CD4-positive, alpha-beta T cell treated with Interleukin-15 for 1 hour (primary cell): ENCODE data around the gene MYCBP.
"Not testable (repeated sequence)": the region's sequence is repeated elsewhere in the genome, so short reads cannot be mapped to it uniquely, and the experiment has no call there.

ENCODE experiments used
- DNase-seq: peaks from one replicate; pipeline ENCODE4 v3.0.0-alpha.2; 2020

MYCBP gene

GRCh38 chr1:38865112-38865715 lies 7.9 kb downstream of the MYCBP start:
- DNase-seq: no peak

GRCh38 chr1:38860454-38860795 lies 12.7 kb downstream of the MYCBP start:
- DNase-seq: no peak

DNA sequence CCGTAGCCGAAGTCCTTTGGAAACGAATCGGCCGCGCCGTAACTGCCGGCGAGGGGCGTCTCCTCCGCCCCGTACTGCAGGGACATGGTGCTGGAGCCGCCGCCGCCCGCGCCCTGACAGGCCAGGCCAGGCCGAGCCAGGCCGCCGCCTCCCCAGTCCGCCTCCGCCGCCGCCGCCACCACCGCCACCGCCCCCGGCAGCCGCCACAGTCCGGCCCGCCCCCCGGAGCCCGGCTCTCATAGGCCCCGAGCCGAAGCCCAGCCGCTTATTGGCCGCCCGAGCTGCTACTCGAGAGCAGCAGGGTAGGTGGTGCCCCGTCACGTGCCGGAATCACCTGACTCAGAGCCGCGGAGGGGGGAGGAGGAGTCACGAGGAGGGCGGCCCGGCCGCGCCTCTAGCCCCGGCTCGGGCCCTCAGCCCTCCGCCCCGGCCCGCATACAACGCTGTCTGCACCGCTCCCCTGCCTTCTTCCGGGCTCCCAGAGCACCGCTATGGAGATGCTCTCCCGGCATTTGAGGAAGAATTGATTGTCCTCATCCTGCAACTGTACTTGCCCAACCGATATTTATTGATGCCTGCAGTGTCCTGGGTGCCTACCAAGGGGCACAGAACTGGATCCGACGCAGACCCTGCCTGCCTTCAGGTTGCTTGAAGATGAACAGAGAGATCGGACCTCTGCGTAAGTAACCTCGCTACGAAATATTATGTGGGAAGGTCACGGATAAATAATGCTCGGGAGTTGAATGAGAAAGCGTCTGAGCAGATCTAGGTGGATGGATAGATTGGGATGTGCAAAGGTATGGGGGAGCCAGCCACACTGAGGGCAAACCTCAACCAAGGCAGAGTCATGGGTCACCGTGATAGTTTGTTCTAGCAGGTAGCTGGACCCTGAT lies 13.3 kb downstream of the MYCBP start, which contains the start of gene RRAGC:
Gene RRAGC (minus strand): TSS at position 212 of the 893 bp plus-strand sequence. CDS start 126 bp downstream, at position 86.
- DNase-seq: peak; percentile 97

GRCh38 chr1:38858833-38859560 lies 14.2 kb downstream of the MYCBP start:
- peak; percentile 64 for DNase-seq

DNA sequence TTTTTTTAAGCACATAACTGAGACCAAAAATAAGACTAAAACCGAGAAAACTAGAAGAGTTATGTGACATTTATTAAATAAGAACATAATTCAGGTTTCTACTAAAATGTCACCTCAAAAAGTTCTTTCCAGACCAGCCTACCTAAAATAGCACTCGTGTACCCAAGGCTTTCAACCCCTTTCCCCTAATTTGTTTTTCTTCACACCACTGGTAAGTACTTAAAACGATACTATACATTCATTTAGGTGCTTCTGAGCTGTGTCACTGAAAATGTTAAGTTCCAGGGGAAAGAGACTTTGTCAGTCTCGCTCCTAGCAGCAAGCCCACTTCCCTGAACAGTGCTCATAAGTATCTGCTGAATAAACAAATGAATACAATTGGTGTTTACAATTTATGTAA lies 20.4 kb downstream of the MYCBP start:
- no peak for DNase-seq

GRCh38 chr1:38848071-38848470 lies 25.1 kb downstream of the MYCBP start:
- DNase-seq: no peak

DNA sequence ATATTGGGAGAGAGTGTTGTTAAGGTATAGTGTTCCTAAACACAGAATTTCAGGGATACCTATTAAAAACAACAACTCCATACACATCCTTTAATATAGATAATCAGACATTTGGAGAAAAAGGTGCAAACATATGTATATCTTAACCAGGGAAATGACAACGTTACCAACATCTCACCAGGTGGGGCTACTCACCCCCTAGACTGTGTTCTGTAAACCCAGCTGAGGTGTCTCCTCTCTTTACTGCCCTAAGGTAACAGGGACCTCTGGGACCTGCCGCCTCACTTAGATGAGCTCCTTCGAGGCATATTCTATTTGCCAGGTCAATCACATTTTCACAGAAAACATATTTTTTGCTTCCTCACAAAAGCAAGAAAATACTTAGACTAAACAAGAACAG lies 26.9 kb downstream of the MYCBP start:
- no peak for DNase-seq

DNA sequence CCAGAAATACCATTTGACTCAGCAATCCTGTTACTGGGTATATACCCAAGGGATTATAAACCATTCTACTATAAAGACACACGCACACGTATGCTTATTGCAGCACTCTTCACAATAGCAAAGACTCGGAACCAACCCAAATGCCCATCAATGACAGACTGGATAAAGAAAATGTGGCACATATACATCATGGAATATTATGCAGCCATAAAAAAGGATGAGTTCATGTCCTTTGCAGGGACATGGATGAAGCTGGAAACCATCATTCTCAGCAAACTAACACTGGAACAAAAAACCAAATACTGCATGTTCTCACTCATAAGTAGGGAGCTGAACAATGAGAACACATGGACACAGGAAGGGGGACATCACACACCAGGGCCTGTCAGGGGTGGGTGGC lies 28.1 kb downstream of the MYCBP start:
- DNase-seq: not testable (repeated sequence)

- no peak for DNase-seq
Measured at GRCh38 chr1:38840281-38840680, 32.9 kb downstream of the MYCBP start.

GRCh38 chr1:38839363-38839762 lies 33.8 kb downstream of the MYCBP start:
- no peak for DNase-seq

DNA sequence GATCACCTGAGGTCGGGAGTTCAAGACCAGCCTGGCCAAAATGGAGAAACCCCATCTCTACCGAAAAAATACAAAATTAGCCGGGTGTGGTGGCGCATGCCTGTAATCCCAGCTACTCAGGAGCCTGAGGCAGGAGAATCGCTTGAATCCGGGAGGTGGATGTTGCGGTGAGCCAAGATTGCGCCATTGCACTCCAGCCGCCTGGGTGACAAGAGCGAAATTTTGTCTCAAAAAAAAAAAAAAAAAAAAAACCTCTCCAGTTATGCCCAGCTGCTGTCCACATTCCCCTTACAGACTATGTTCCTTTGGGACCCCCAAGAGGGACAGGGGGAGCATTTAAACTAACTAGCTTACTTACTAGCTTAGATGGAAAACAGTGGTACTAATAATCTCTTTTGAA lies 36.8 kb downstream of the MYCBP start:
- DNase-seq: not testable (repeated sequence)

GRCh38 chr1:38834937-38835827 lies 38.0 kb downstream of the MYCBP start:
- DNase-seq: peak; percentile 43

DNA sequence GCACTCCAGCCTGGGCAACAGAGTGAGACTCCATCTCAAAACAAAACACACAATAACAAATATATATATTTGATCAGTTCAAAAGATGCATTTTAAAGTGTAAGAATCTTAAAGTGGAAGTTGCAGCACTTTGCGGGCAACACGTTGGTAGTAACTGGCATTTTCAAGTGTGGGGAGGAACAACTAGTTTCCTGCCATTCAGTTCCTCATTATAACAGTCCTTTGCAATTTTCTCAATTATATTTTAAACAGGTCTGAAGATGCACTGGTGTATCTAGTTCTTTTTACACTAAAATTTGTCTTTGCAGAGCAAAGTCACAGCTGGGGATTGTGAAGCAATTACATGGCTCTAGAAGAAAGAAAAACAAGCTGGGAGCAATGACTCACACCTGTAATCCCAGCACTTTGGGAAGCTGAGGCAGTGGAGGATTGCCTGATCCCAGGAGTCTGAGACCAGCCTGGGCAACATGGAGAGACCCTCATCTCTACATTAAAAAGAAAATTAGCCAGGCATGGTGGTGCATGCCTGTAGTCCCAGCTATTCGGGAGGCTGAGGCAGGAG lies 38.8 kb downstream of the MYCBP start:
- DNase-seq: no peak

GRCh38 chr1:38833146-38833545 lies 40.0 kb downstream of the MYCBP start:
- no peak for DNase-seq

- DNase-seq: no peak
Measured at GRCh38 chr1:38832370-38832734, 40.8 kb downstream of the MYCBP start.

- no peak for DNase-seq
Measured at GRCh38 chr1:38831731-38832369, 41.3 kb downstream of the MYCBP start.

DNA sequence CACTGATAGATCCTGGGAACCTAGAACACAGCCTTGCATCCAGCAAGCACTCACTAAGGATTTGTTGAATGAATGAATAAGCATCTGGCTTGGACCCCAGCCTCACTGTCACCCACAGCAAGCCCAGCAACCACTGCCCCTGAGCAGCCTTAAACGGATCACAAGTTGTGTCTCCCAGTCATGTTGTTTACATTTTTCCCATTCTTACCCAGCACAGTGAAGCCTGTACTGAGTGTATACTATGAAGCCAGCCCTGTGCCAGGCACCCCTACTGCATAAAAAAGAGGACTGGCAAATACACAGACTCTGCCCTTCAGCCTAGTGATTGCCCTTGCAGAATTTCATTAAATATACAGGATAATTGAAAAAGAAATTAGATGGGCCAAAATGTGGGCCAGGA lies 43.8 kb downstream of the MYCBP start:
- DNase-seq: no peak

DNA sequence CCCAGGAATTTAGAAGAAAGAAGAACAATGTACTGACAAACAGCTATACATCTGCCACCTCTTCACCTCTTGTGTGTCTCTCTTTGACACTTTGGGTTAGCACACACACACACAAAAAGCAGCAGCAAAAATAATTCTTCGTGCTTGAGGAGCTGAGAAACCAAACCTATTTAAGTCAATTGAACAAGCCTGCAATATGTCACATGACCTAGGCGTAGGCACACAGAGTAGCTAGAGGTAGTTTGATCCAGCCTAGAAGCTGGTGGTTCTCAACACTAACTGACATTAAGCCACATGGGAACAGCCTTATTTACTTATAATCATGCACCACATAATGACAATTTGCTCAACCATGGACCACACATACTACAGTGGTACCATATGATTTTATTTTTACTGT lies 45.8 kb downstream of the MYCBP start:
- no peak for DNase-seq

- DNase-seq: no peak
Measured at GRCh38 chr1:38826886-38827285, 46.3 kb downstream of the MYCBP start.

- no peak for DNase-seq
Measured at GRCh38 chr1:38826262-38826661, 46.9 kb downstream of the MYCBP start.

DNA sequence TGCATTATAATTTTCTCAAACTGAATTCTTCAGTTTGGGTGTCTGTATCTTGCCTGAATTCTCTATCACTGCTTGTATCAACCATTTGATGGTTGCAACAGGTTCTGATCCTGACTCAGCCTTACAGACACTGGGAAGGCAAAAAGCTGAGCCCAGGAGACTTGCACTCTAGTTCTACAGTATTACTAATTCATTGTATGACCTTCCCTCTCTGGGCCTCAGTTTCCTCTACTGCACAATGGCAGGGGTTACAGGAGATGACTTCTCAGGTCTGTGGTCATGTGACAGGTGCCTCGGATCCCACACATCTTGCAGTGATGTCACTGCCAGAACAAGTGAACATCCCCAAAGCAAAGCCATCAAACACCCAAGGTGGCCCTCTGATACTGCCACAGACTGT lies 52.3 kb downstream of the MYCBP start:
- DNase-seq: no peak

GRCh38 chr1:38819516-38819915 lies 53.6 kb downstream of the MYCBP start:
- DNase-seq: no peak
